HG03354 (cell line): ENCODE measurements around the gene FAM78A.

Source experiments
- ATAC-seq: cut with Tn5 transposase; IDR thresholded peaks from one replicate; pipeline ENCODE4 v1.9.1; 2021; ENCODE audit warnings: mild to moderate bottlenecking; ENCODE audit not compliant: unreplicated experiment, poor library complexity, severe bottlenecking

FAM78A gene

GRCh38 chr9:131303381-131304321 is 27.3 kb upstream of the FAM78A start:
- ATAC-seq: no peak

GRCh38 chr9:131302244-131303075 is 26.1 kb upstream of the FAM78A start:
- no peak for ATAC-seq

DNA sequence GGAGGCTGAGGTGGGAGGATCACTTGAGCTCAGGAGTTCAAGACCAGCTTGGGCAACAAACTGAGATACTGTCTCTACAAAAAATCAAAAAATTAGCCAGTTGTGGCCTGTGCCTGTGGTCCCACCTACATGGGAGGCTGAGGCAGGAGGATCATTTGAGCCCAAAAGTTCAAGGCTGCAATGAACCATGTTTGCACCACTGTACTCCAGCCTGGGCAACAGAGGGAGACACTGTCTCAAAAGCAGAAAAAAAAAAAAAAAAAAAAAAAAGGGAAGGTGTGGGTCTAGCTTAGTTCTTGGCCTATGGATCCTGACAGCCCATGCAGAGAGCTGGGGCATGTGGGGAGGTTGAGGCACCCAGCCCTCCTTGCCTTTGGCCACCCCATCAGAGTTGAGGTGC is 24.1 kb upstream of the FAM78A start:
- no peak for ATAC-seq

GRCh38 chr9:131299961-131300347 is 23.6 kb upstream of the FAM78A start:
- no peak for ATAC-seq

- no peak for ATAC-seq
These were observed 23.1 kb upstream of the FAM78A start for GRCh38 chr9:131299346-131299960.

GRCh38 chr9:131298816-131299215 is 22.5 kb upstream of the FAM78A start:
- no peak for ATAC-seq

DNA sequence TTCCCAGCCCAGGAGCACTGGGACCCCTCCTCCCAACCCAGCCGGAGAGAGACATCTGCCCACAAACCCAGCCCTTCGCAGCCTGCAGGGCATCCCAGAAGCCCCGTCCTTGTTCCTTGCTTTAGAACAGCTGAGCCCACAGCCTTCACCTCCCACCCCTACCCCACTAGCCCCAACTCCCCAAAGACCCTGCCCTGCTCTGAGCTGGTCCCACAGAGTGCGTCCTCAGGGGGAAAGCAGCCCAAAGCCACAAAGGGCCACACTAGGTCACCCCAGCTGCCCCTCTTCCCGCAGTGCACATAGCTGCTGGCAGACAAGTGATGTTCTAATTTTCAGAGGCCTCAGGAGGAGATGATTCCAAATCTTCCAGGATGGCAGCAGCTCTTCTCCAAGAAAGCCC is 22.0 kb upstream of the FAM78A start:
- ATAC-seq: no peak

DNA sequence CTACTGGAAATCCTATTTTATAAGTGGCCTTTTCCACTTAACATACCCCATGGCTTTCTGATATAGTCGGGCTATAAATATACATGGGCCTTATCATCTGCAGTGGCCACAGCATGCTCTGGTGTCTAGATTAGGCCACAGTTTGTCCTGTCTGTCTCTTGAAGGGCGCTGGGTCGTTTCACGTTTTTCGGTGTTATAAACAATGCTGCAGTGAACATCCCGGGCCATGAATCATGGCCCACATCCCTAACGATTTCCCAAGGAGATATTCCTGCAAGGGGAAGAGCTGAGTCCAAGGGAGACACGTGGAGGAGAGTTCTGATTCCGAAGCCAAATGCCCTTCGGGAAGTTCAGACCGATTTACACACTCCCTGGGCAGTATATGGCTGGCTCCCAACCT is 21.6 kb upstream of the FAM78A start:
- ATAC-seq: no peak

DNA sequence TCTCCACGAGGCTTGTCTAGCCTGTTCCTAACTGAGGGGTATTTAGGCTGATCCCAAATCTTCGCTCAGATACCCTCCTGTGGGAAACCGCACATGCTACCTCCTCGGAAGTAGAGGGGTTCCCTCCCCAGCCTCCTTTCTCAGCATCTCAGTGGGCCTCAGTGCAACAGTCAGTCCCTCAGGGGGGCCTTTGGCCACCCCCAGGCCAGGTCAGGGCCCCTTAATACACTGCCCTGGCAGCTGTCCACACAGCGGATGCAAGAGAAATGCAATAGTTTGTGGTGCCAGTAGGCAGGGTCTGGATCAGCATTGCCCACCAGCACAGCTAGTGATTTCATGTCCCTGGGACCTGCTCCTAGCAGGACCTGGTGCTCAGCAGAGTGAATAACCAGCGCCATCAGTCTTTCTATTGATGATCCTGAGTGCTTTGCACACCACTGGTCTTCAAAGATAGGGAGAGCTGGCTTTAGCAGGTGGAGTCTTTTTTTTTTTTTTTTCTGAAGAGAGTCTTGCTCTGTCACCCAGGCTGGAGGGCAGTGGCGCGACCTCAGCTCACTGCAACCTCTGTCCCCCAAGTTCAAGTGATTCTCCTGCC is 20.7 kb upstream of the FAM78A start:
- ATAC-seq: no peak

- ATAC-seq: no peak
These were observed 20.1 kb upstream of the FAM78A start for GRCh38 chr9:131296460-131296859.

- no peak for ATAC-seq
These were observed 16.6 kb upstream of the FAM78A start for GRCh38 chr9:131292937-131293336.

DNA sequence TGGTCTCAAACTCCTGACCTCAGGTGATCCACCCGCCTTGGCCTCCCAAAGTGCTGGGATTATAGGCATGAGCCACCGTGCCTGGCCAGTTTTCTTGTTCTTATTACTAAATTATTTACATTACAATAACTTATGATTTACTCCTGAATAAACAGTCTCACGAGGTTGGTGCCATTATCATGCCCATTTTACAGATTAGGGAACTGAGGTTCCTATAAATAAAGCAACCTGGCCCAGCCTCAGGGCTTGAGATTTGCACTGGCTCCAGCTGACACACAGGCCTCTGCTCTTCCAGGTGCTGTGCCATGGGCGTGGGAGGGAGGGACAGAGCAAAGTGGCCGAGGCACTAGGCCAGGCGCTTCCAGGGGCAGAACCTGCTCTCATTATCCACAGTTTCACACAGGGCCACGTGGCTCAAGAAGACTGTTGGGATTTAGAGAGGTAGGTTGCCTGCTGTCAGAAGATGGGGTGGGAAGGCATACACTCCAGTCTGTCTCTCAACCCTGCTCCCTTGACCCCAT is 15.5 kb upstream of the FAM78A start:
- ATAC-seq: no peak

DNA sequence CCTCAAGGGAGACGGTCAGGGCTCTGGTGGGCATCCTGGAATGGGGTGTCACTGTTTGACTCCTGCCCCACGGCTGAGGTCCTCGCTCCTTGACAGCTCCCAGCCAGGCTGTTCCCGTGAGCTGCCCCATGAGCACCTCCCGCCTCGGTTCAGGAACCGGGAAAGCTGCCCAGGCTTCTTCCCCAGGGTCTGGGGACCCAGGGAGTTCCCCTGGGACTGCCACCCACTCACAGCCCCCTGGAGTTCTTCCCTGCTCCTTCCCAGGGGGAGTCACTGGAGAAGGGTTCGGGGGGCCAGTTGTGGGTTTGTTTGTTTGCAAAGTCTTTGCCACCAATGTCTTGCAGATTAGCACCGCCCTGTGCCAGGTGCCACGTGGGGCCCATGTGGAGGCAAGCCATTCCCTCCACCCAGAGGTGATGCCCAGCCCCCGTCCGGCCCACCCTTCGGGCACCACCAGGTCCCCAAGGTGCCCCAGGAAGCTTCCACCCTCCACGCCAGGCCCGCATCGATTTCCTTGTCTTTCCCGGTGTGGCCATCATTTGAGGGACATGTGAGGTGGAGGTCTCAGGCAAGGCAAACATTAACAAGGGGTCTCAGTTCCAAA is 14.6 kb upstream of the FAM78A start:
- ATAC-seq: no peak

GRCh38 chr9:131290036-131290766 is 13.9 kb upstream of the FAM78A start:
- ATAC-seq: no peak

- no peak for ATAC-seq
These were observed 13.2 kb upstream of the FAM78A start, which contains the start of gene PLPP7 for GRCh38 chr9:131289301-131290035. Gene PLPP7, plus strand, starts transcription at chr9:131289723. Its CDS starts 275 bp downstream, at chr9:131289998.

DNA sequence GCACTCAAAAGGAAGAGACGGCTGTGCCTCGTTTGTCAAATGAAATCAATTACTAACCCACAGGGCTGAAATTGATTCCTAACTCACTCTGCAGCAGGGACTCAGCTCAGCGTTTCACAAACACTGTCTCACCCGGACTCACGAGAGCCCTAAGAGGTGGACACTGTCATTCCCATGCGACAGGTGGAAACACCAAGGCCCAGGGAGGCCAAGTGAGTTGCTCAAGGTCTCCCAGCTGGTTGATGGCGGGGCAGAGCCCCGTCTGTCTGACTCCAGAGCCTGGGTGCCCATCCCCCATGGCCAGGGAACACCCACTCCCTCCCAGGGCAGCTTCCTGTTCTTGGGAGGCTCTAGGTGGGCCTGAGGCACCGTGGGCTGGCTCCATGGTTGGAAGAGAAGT is 11.9 kb upstream of the FAM78A start:
- ATAC-seq: no peak

DNA sequence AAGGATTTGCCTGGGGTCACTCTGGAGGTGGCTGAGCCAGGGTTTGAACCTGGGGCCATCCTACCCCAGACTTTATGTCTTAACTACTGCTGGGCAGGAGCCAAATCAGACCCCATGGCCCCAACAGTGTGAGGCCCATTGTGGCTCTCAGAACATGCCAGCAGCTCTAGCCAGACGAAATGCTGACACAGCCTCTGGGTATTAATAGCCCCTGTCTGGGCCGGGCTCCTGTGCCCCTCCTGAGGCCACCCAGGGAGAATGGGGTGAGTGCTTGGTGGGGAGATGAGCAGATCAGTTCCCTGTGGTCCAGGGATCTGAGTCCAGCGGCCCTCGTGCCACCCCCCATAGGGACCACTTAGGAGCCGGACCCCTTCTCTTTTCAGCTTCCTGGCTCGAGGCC is 11.0 kb upstream of the FAM78A start:
- ATAC-seq: no peak

- no peak for ATAC-seq
These were observed 8.5 kb upstream of the FAM78A start for GRCh38 chr9:131284856-131285255.
